22Rv1 (cell line): ENCODE measurements around the gene ZDHHC24.

ENCODE experiments used
- CTCF ChIP-seq: fragments of 450-650 bp; IDR thresholded peaks from 2 replicates; pipeline ENCODE4 v1.5.1; 2017; ENCODE audit warnings: mild to moderate bottlenecking
- ZFX ChIP-seq: fragments of 450-650 bp; IDR thresholded peaks from 2 replicates; pipeline ENCODE4 v1.6.1; 2017; ENCODE audit warnings: antibody characterized with exemption, borderline replicate concordance

- TF ChIP-seq CTCF: no peak
- no peak for TF ChIP-seq ZFX
Measured at GRCh38 chr11:66564538-66564937, 18.7 kb upstream of the ZDHHC24 start.
